K562 (cell line): ENCODE measurements around the gene MTHFSD. TPM values are rescaled to one million over a fixed set of nuclear protein-coding genes. Genes with fewer than 3 reads are reported as not detected.

ENCODE experiments used
- BRD4 ChIP-seq: fragments of 200-600 bp; sonication (generic); IDR thresholded peaks from 2 replicates; pipeline ENCODE4 v1.6.1; 2017; ENCODE audit warnings: inconsistent platforms
- CBX3 ChIP-seq, 2 experiments: IDR thresholded peaks; 1 replicate in 1 of 2; 2 replicates in 1 of 2; pipeline ENCODE4 v1.6.1; 2012; ENCODE audit warnings: inconsistent platforms in 2 of 2, low read length in 2 of 2, borderline replicate concordance in 1 of 2, control low read depth in 1 of 2
- CTBP1 ChIP-seq: fragments of 450-650 bp; IDR thresholded peaks from 2 replicates; pipeline ENCODE4 v1.6.1; 2016; ENCODE audit warnings: borderline replicate concordance
- CXXC5 ChIP-seq: fragments of 250-450 bp; sonication (Bioruptor Pico); IDR thresholded peaks from 2 replicates; pipeline ENCODE4 v1.8.0; 2022; ENCODE audit warnings: inconsistent platforms, mild to moderate bottlenecking, moderate library complexity
- ELF1 ChIP-seq: fragments of 200-800 bp; sonication (Bioruptor generic); IDR thresholded peaks from 2 replicates; pipeline ENCODE4 v1.6.1; 2016; ENCODE audit warnings: missing genetic modification characterization, missing compliant biosample characterization
- GTF2F1 ChIP-seq: IDR thresholded peaks from 2 replicates; pipeline ENCODE4 v1.6.1; 2011; ENCODE audit warnings: low read depth, low read length, improper control_type of control experiment
- HCFC1 ChIP-seq: IDR thresholded peaks from 2 replicates; pipeline ENCODE4 v1.6.1; 2012; ENCODE audit warnings: low read depth, low read length, improper control_type of control experiment
- HDAC8 ChIP-seq: fragments of 450-650 bp; IDR thresholded peaks from 2 replicates; pipeline ENCODE4 v1.6.1; 2016; ENCODE audit warnings: mild to moderate bottlenecking, missing genetic modification characterization, moderate library complexity, missing compliant biosample characterization
- JUN ChIP-seq, 2 experiments: sonication (generic) in 1 of 2; formaldehyde crosslinking in 1 of 2; IDR thresholded peaks; 2 replicates each; pipeline versions ENCODE4 v1.6.1 to v1.8.0; 2012 to 2022; ENCODE audit warnings: borderline replicate concordance in 2 of 2, mild to moderate bottlenecking in 2 of 2, improper control_type of control experiment in 1 of 2, low read depth in 1 of 2, low read length in 1 of 2, missing genetic modification reagents in 1 of 2
- KAT7 ChIP-seq: sonication (generic); formaldehyde crosslinking; IDR thresholded peaks from 2 replicates; pipeline ENCODE4 v1.8.0; 2022; ENCODE audit warnings: missing genetic modification reagents, mild to moderate bottlenecking, borderline replicate concordance
- KDM1A ChIP-seq, 2 experiments: fragments of 450-650 bp; IDR thresholded peaks; 2 replicates each; pipeline ENCODE4 v1.6.1; 2016; ENCODE audit warnings: mild to moderate bottlenecking in 2 of 2
- L3MBTL2 ChIP-seq: fragments of 450-650 bp; IDR thresholded peaks from 2 replicates; pipeline ENCODE4 v1.6.1; 2016; ENCODE audit warnings: mild to moderate bottlenecking, moderate library complexity
- MAX ChIP-seq: sonication (generic); formaldehyde crosslinking; IDR thresholded peaks from 2 replicates; pipeline ENCODE4 v1.9.0; 2022; ENCODE audit warnings: mild to moderate bottlenecking, missing genetic modification reagents
- NFIC ChIP-seq: fragments of 450-650 bp; IDR thresholded peaks from 2 replicates; pipeline ENCODE4 v1.6.1; 2017; ENCODE audit warnings: mild to moderate bottlenecking, inconsistent platforms
- NKRF ChIP-seq: fragments of 450-650 bp; IDR thresholded peaks from 2 replicates; pipeline ENCODE4 v1.6.1; 2016; ENCODE audit warnings: borderline replicate concordance
- POLR2AphosphoS5 ChIP-seq: IDR thresholded peaks from 2 replicates; pipeline ENCODE4 v1.6.1; 2011; ENCODE audit warnings: mild to moderate bottlenecking, low read depth, low read length, moderate library complexity; ENCODE audit not compliant: control insufficient read depth, insufficient read depth
- POLR2B ChIP-seq: fragments of 450-650 bp; IDR thresholded peaks from 2 replicates; pipeline ENCODE4 v1.6.1; 2018; ENCODE audit warnings: low read depth; ENCODE audit not compliant: partially characterized antibody
- PTBP1 ChIP-seq: fragments of 200-400 bp; formaldehyde crosslinking; IDR thresholded peaks from 2 replicates; pipeline ENCODE4 v1.6.1; 2017; ENCODE audit warnings: low read depth, low read length
- RUNX1 ChIP-seq: sonication (generic); IDR thresholded peaks from 2 replicates; pipeline ENCODE4 v1.6.1; 2016; ENCODE audit warnings: antibody characterized with exemption, low read depth
- TAF7 ChIP-seq: fragments of 450-650 bp; IDR thresholded peaks from 2 replicates; pipeline ENCODE4 v1.6.1; 2016; ENCODE audit warnings: missing genetic modification characterization, missing compliant biosample characterization
- TCF3 ChIP-seq: sonication (generic); formaldehyde crosslinking; IDR thresholded peaks from 2 replicates; pipeline ENCODE4 v1.4.0; 2020; ENCODE audit warnings: mild to moderate bottlenecking, missing genetic modification reagents
- TCF7L2 ChIP-seq: fragments of 150-350 bp; IDR thresholded peaks from 2 replicates; pipeline ENCODE4 v1.6.1; 2016; ENCODE audit warnings: low read depth, mild to moderate bottlenecking, low read length, moderate library complexity
- YY1 ChIP-seq, 3 experiments: IDR thresholded peaks; 2 replicates each; pipeline ENCODE4 v1.6.1; 2011; ENCODE audit warnings: low read length in 2 of 3, mild to moderate bottlenecking in 2 of 3, moderate library complexity in 2 of 3, borderline replicate concordance in 1 of 3, control low read depth in 1 of 3, low read depth in 1 of 3; ENCODE audit not compliant: insufficient read depth in 3 of 3, insufficient replicate concordance in 2 of 3, control insufficient read depth in 1 of 3, insufficient read length in 1 of 3; ENCODE audit errors: extremely low read depth in 1 of 3
- ZNF12 ChIP-seq: sonication (generic); formaldehyde crosslinking; IDR thresholded peaks from 2 replicates; pipeline ENCODE4 v1.4.0; 2020; ENCODE audit warnings: mild to moderate bottlenecking, missing genetic modification reagents
- ZNF436 ChIP-seq: fragments of 250-450, 450-650 bp; sonication (Bioruptor Pico); formaldehyde crosslinking; IDR thresholded peaks from 2 replicates; pipeline ENCODE4 v1.7.0; 2020; ENCODE audit warnings: mild to moderate bottlenecking
- ZNF696 ChIP-seq: fragments of 250-450 bp; sonication (Bioruptor Pico); conservative IDR thresholded peaks from 2 replicates; pipeline ENCODE4 v1.4.0; 2020; ENCODE audit warnings: mild to moderate bottlenecking, moderate library complexity
- polyA plus RNA-seq, 8 experiments: library from polyadenylated mRNA; depleted of rRNA in 4 of 8; stranded (reverse) in 5 of 8; unstranded in 3 of 8; fragments of >200 nt; fragmentation: Nextera tagmentation in 2 of 8; fragmentation: Illumina TruSeq in 1 of 8; extraction: Ambion mirVana in 2 of 8; extraction: Trizol in 1 of 8; gene quantifications; 2 replicates each; pipeline versions ENCODE4 v1.2.1 to v1.2.3, GENCODE V29; 2011 to 2014; ENCODE audit warnings: inconsistent platforms in 1 of 8, missing spikeins in 1 of 8
- total RNA-seq, 7 experiments: library from RNA; depleted of rRNA in 6 of 7; stranded (reverse); fragments of >200 nt in 6 of 7; fragmentation: Illumina TruSeq in 2 of 7; extraction: Trizol in 2 of 7; gene quantifications; 2 replicates each; pipeline versions ENCODE4 v1.2.1 to v1.2.3, GENCODE V29; 2011 to 2021; ENCODE audit warnings: low replicate concordance in 1 of 7

Gene MTHFSD
- total and polyA plus RNA-seq, 9 of the 15 experiments (the other 6 are each of a cell fraction or from before 2014, with no cell fraction given), result 3.2 to 20.2 (median 12.0) TPM

- TF ChIP-seq POLR2AphosphoS5 (peak; percentile 68), TAF7 (tag) (no peak), ZNF436 (peak; percentile 97), BRD4 (0 out of 2 replicates have a peak, but pooled peaks have one; percentile 24), KAT7 (no peak), RUNX1 (no peak), JUN (IDR thresholded peaks at IDR 0.05; ENCODE audit: borderline replicate concordance, low read depth, low read length) (peak; percentile 72; the same call in 1 of the 2 replicates), JUN (CRISPR knock-in tag; IDR thresholded peaks at IDR 0.05; ENCODE audit: borderline replicate concordance) (no peak), PTBP1 (peak; percentile 85; the same call in 1 of the 2 replicates), YY1 (IDR thresholded peaks at IDR 0.05; ENCODE audit: borderline replicate concordance in 1 of 3, control insufficient read depth in 1 of 3, extremely low read depth in 1 of 3, insufficient read depth in 3 of 3, insufficient read length in 1 of 3, insufficient replicate concordance in 2 of 3, low read depth in 1 of 3, low read length in 2 of 3) (peak in 2 of 3 experiments; percentile 47 to 74), TCF7L2 (no peak), HDAC8 (tag) (0 out of 2 replicates have a peak, but pooled peaks have one; percentile 16), KDM1A (IDR thresholded peaks at IDR 0.05) (peak; percentile 74 to 85), CBX3 (IDR thresholded peaks at IDR 0.05; ENCODE audit: borderline replicate concordance in 1 of 2, low read length in 2 of 2) (peak in 1 of 2 experiments; percentile 62; a peak in 1 of 3 replicates), MAX (CRISPR knock-in tag) (peak; percentile 22; the same call in 1 of the 2 replicates), CTBP1 (peak; percentile 30; the same call in 1 of the 2 replicates), TCF3 (CRISPR knock-in tag) (no peak), GTF2F1 (peak; percentile 44; the same call in 1 of the 2 replicates), POLR2B (peak; percentile 77), ZNF12 (CRISPR knock-in tag) (0 out of 2 replicates have a peak, but pooled peaks have one; percentile 59), L3MBTL2 (peak; percentile 60; the same call in 1 of the 2 replicates), ELF1 (tag) (no peak), CXXC5 (CRISPR knock-in tag) (peak; percentile 44), ZNF696 (CRISPR knock-in tag) (no peak), HCFC1 (peak; percentile 85), NFIC (0 out of 2 replicates have a peak, but pooled peaks have one; percentile 20), NKRF (peak; percentile 56; the same call in 1 of the 2 replicates)
Measured at GRCh38 chr16:86554917-86555703, at the start of gene MTHFSD (continued).
